ENCODE measurements around the gene TBXAS1. TPM values are rescaled to one million over a fixed set of nuclear protein-coding genes. Genes with fewer than 3 reads are reported as not detected.

TBXAS1 gene
- total and polyA plus RNA-seq, 2 of the 8 experiments (the other 6 are each of a cell fraction or from before 2014, with no cell fraction given): 0.86 to 2.1 TPM

GRCh38 chr7:139942636-139943035 lies 113.6 kb downstream of the TBXAS1 start:
- 94% methylated on average over 6 of the region's 6 CpGs; no CpG with 5 or more reads in 1 of the 2 experiments for WGBS, 2 experiments (ENCODE audit: extremely low coverage in 1 of 2, insufficient coverage in 1 of 2, insufficient read length in 1 of 2, insufficient replicate concordance in 2 of 2, low coverage in 1 of 2, low lambda C conversion rate in 2 of 2, missing lambda C conversion rate in 1 of 2)
- no peaks in the 10 kb centered on the region for H3K79me1 ChIP-seq (ENCODE audit: low read depth, low read length)
- H3K56ac ChIP-seq (replicated peaks; ENCODE audit: insufficient read length, low read depth, low read length): no peak overlapping the region
- H2BK20ac ChIP-seq (ENCODE audit: low read length): no peak overlapping the region
- no peak overlapping the region for H3K4me3 ChIP-seq (ENCODE audit: extremely low read depth in 1 of 4, insufficient read depth in 2 of 4, low read depth in 3 of 4, low read length in 4 of 4)
- no peaks in the 10 kb centered on the region for H3K36me3 ChIP-seq (ENCODE audit: control insufficient read depth in 2 of 4, insufficient read depth in 4 of 4, low read length in 3 of 4)
- no peaks in the 10 kb centered on the region for H3K23me2 ChIP-seq (ENCODE audit: low read depth, low read length)
- H2BK12ac ChIP-seq (ENCODE audit: low read depth, low read length): no peak overlapping the region
- H2BK120ac ChIP-seq (replicated peaks; ENCODE audit: low read depth, low read length): no peak overlapping the region
- H3K9me3 ChIP-seq (ENCODE audit: insufficient read depth in 2 of 2, low read depth in 1 of 2, low read length in 1 of 2): peaks cover 0 to 6% of the 10 kb centered on the region in 2 experiments; a peak in 1 of 4 replicates
- no peak overlapping the region for H2BK15ac ChIP-seq (ENCODE audit: low read length)
- ChIA-PET CTCF (ENCODE audit: partially characterized antibody) (interaction anchor here (0.7 to 1.0 kb wide), 2 partner anchors 24 to 296 kb away, joined by 3 read pairs; no protein-coding TSS in a partner anchor), POLR2A (ENCODE audit: partially characterized antibody) (interaction anchor here (0.9 kb wide), 1 partner anchor 31 kb away, joined by 3 read pairs; no protein-coding TSS in a partner anchor)
- H4K91ac ChIP-seq (replicated peaks; ENCODE audit: insufficient read length, low read length): no peak overlapping the region
- H2AK5ac ChIP-seq (ENCODE audit: low read depth, low read length): no peak overlapping the region
- H4K20me1 ChIP-seq (replicated peaks in 1 of 2; ENCODE audit: control insufficient read depth in 1 of 2, insufficient read depth in 2 of 2, low read length in 2 of 2): no peaks in the 10 kb centered on the region
- H2AFZ ChIP-seq (ENCODE audit: low read length): no peak overlapping the region
- H3K23ac ChIP-seq (ENCODE audit: insufficient read length): no peak overlapping the region
- no peak overlapping the region for H3K18ac ChIP-seq (ENCODE audit: extremely low read depth, low read length)
- no peak overlapping the region for H3K4ac ChIP-seq (replicated peaks; ENCODE audit: insufficient read length, low read depth, low read length)
- no peak overlapping the region for H4K8ac ChIP-seq (ENCODE audit: extremely low read depth, insufficient read depth, low read length)
- H3K14ac ChIP-seq (ENCODE audit: insufficient read length): no peak overlapping the region
- no peak overlapping the region for H4K5ac ChIP-seq (ENCODE audit: insufficient read length, low read depth, low read length)
- FAIRE-seq (no peak), DNase-seq (ENCODE audit: low read depth in 1 of 2, low spot score in 2 of 2) (no peak)
- no peak overlapping the region for H2BK5ac ChIP-seq (ENCODE audit: low read depth, low read length)
- H3K79me2 ChIP-seq (ENCODE audit: control insufficient read depth in 1 of 2, insufficient read depth in 2 of 2, low read length in 2 of 2): no peaks in the 10 kb centered on the region
- no peak overlapping the region for H3K9ac ChIP-seq (replicated peaks in 1 of 4; ENCODE audit: extremely low read depth in 1 of 4, low read depth in 3 of 4, low read length in 3 of 4)
- H3K4me2 ChIP-seq (ENCODE audit: insufficient read depth in 1 of 2, low read depth in 2 of 2, low read length in 2 of 2): no peak overlapping the region
- peaks cover 0 to 4% (median 0%) of the 10 kb centered on the region in 4 experiments; a peak in 2 of 7 replicates for H3K4me1 ChIP-seq (replicated peaks in 1 of 4; ENCODE audit: control insufficient read depth in 3 of 4, insufficient read depth in 4 of 4, low read length in 3 of 4)
- no peak overlapping the region for H3K27ac ChIP-seq (ENCODE audit: low read depth, low read length)
- no peaks in the 10 kb centered on the region for H3K27me3 ChIP-seq (replicated peaks in 1 of 4; ENCODE audit: control insufficient read depth in 3 of 4, extremely low read depth in 1 of 4, insufficient read depth in 3 of 4, low read length in 3 of 4)
- TF ChIP-seq CHD1 (IDR thresholded peaks at IDR 0.05; ENCODE audit: low read depth, low read length): no peak
- no peak for TF ChIP-seq RAD21 (IDR thresholded peaks at IDR 0.05 in 1 of 2, conservative IDR thresholded peaks at IDR 0.05 in 1 of 2; ENCODE audit: low read depth in 2 of 2, low read length in 2 of 2)
- TF ChIP-seq KDM4A (IDR thresholded peaks at IDR 0.05; ENCODE audit: low read depth, low read length, severe bottlenecking): no peak
- no peak for TF ChIP-seq SAP30 (IDR thresholded peaks at IDR 0.05; ENCODE audit: insufficient read depth, insufficient replicate concordance, low read length)
- no peak for TF ChIP-seq MAX (IDR thresholded peaks at IDR 0.05)
- TF ChIP-seq RBBP5 (IDR thresholded peaks at IDR 0.05; ENCODE audit: borderline replicate concordance, low read depth, low read length): no peak
- no peak for TF ChIP-seq E2F6 (IDR thresholded peaks at IDR 0.05)
- no peak for TF ChIP-seq JUND (IDR thresholded peaks at IDR 0.05; ENCODE audit: low read length)
- TF ChIP-seq PHF8 (conservative IDR thresholded peaks at IDR 0.05; ENCODE audit: low read depth, low read length): no peak
- no peak for TF ChIP-seq SIX5 (IDR thresholded peaks at IDR 0.05; ENCODE audit: low read depth, low read length)
- no peak for TF ChIP-seq BACH1 (IDR thresholded peaks at IDR 0.05; ENCODE audit: low read length)
- no peak for TF ChIP-seq SIRT6 (IDR thresholded peaks at IDR 0.05; ENCODE audit: low read length)
- no peak for TF ChIP-seq TCF12 (IDR thresholded peaks at IDR 0.05; ENCODE audit: low read depth, low read length)

All from H1 (cell line).